Keratinocyte (primary cell): ENCODE data around the gene RARA. TPM values are rescaled to one million over a fixed set of nuclear protein-coding genes. Genes with fewer than 3 reads are reported as not detected.

Experiments
- DNase-seq: peaks from one replicate; pipeline ENCODE4 v3.0.0-alpha.2; 2011; ENCODE audit warnings: low read depth, missing footprints, low spot score
- FAIRE-seq: peaks from 2 replicates; lab custom pipeline; 2011; peaks lifted over from hg19 to GRCh38; lab: Jason Lieb, UNC
- H2AFZ ChIP-seq: 2 replicates; pipeline ENCODE4 v1.6.0; 2012; ENCODE audit warnings: low read length, control low read depth, inconsistent platforms; ENCODE audit not compliant: control insufficient read depth
- H3K27ac ChIP-seq: 2 replicates; pipeline ENCODE4 v1.5.1; 2011; ENCODE audit warnings: low read length; ENCODE audit not compliant: control insufficient read depth, insufficient read depth
- H3K27me3 ChIP-seq: 3 replicates; pipeline ENCODE4 v1.6.0; 2011; ENCODE audit warnings: low read length; ENCODE audit not compliant: control insufficient read depth, insufficient read depth; ENCODE audit errors: extremely low read depth
- H3K36me3 ChIP-seq, 2 experiments: 2 replicates in 1 of 2; 3 replicates in 1 of 2; pipeline ENCODE4 v1.5.1; 2011; ENCODE audit warnings: low read length in 2 of 2, mild to moderate bottlenecking in 1 of 2; ENCODE audit not compliant: control insufficient read depth in 2 of 2, insufficient read depth in 2 of 2; ENCODE audit errors: extremely low read depth in 1 of 2
- H3K4me1 ChIP-seq: 3 replicates; pipeline ENCODE4 v1.5.1; 2011; ENCODE audit warnings: low read length; ENCODE audit not compliant: control insufficient read depth, insufficient read depth; ENCODE audit errors: extremely low read depth
- H3K4me2 ChIP-seq: 3 replicates; pipeline ENCODE4 v1.6.0; 2011; ENCODE audit warnings: low read depth, low read length; ENCODE audit not compliant: control insufficient read depth, insufficient read depth; ENCODE audit errors: extremely low read depth
- H3K4me3 ChIP-seq, 3 experiments: fragments of 200-600 bp in 1 of 3; sonication (generic) in 1 of 3; 2 replicates in 2 of 3; 3 replicates in 1 of 3; pipeline ENCODE4 v1.5.1; 2011 to 2016; ENCODE audit warnings: low read length in 3 of 3, mild to moderate bottlenecking in 3 of 3, control low read depth in 2 of 3, inconsistent platforms in 1 of 3, low read depth in 1 of 3, mixed read lengths in 1 of 3, mixed run types in 1 of 3, moderate library complexity in 1 of 3; ENCODE audit not compliant: control insufficient read depth in 2 of 3, insufficient read depth in 2 of 3; ENCODE audit errors: extremely low read depth in 1 of 3
- H3K79me2 ChIP-seq: 2 replicates; pipeline ENCODE4 v1.6.0; 2012; ENCODE audit warnings: low read length; ENCODE audit not compliant: control insufficient read depth, insufficient read depth
- H3K9ac ChIP-seq: 3 replicates; pipeline ENCODE4 v1.6.0; 2011; ENCODE audit warnings: low read length; ENCODE audit not compliant: control insufficient read depth, insufficient read depth; ENCODE audit errors: extremely low read depth
- H3K9me1 ChIP-seq: 3 replicates; pipeline ENCODE4 v1.6.0; 2011; ENCODE audit warnings: low read length; ENCODE audit not compliant: control insufficient read depth, insufficient read depth; ENCODE audit errors: extremely low read depth
- H3K9me3 ChIP-seq: 2 replicates; pipeline ENCODE4 v1.5.1; 2012; ENCODE audit warnings: low read depth, low read length; ENCODE audit not compliant: control insufficient read depth
- H4K20me1 ChIP-seq: 3 replicates; pipeline ENCODE4 v1.6.0; 2011; ENCODE audit warnings: low read length; ENCODE audit not compliant: control insufficient read depth, insufficient read depth; ENCODE audit errors: extremely low read depth
- CTCF ChIP-seq, 3 experiments: IDR thresholded peaks in 1 of 3; conservative IDR thresholded peaks in 1 of 3; optimal IDR thresholded peaks in 1 of 3; 2 replicates in 2 of 3; 3 replicates in 1 of 3; pipeline versions ENCODE3 to v1.5.1; 2011; ENCODE audit warnings: low read length in 3 of 3, mild to moderate bottlenecking in 3 of 3, moderate library complexity in 2 of 3, control low read depth in 1 of 3, inconsistent platforms in 1 of 3; ENCODE audit not compliant: insufficient read depth in 2 of 3; ENCODE audit errors: extremely low read depth in 1 of 3
- EZH2 ChIP-seq: IDR thresholded peaks from one replicate; pipeline ENCODE4 v1.6.1; 2012; ENCODE audit warnings: inconsistent platforms, mild to moderate bottlenecking, low read length, moderate library complexity
- dilution Hi-C: fragments of 300-500 bp; cut with MboI; formaldehyde crosslinking; loops from one replicate; pipeline ENCODE4 v1.7.0; 2020; ENCODE audit warnings: low sequenced_read_pairs; ENCODE audit not compliant: extremely low pct_ligation_motif_present
- polyA plus RNA-seq, 5 experiments: library from polyadenylated mRNA; depleted of rRNA in 3 of 5; stranded (reverse) in 3 of 5; stranded (forward) in 1 of 5; unstranded in 1 of 5; fragments of >200 nt; gene quantifications; 1 replicate in 1 of 5; 2 replicates in 3 of 5; 3 replicates in 1 of 5; pipeline versions ENCODE4 v1.2.1 to v1.2.3, GENCODE V29; 2011 to 2012; ENCODE audit warnings: missing spikeins in 2 of 5, low read depth in 1 of 5, low replicate concordance in 1 of 5

The RARA gene
- polyA plus RNA-seq, 1 donor (not counting 4 experiments of a cell fraction or from before 2014, with no cell fraction given) = 3.8 TPM

- H3K9ac ChIP-seq = peak overlapping the region; percentile 59
- TF ChIP-seq CTCF (optimal IDR thresholded peaks at IDR 0.05 in 1 of 3, IDR thresholded peaks at IDR 0.05 in 1 of 3, conservative IDR thresholded peaks at IDR 0.05 in 1 of 3; ENCODE audit: extremely low read depth in 1 of 3, insufficient read depth in 2 of 3, low read length in 3 of 3) (no peak), EZH2 (no peak)
- FAIRE-seq = no peak
Observed at GRCh38 chr17:40342504-40343218, 33.7 kb downstream of the RARA start.

GRCh38 chr17:40343219-40344119, 34.5 kb downstream of the RARA start:
- Histone ChIP-seq H4K20me1 (no peaks in the 10 kb centered on the region), H3K4me3 (no peak overlapping the region), H3K27ac (no peak overlapping the region)

More at GRCh38 chr17:40342504-40343218, 33.7 kb downstream of the RARA start:
- Histone ChIP-seq H4K20me1 (peaks cover 3% of the 10 kb centered on the region), H3K27ac (no peak overlapping the region), H3K27me3 (no peaks in the 10 kb centered on the region), H3K79me2 (peaks cover 30% of the 10 kb centered on the region), H3K9me1 (no peaks in the 10 kb centered on the region), H3K4me1 (peaks cover 66% of the 10 kb centered on the region), H3K9me3 (no peaks in the 10 kb centered on the region), H3K36me3 (peaks cover 0 to 2% of the 10 kb centered on the region in 2 experiments), H2AFZ (no peak overlapping the region), H3K4me2 (peak overlapping the region; percentile 75), H3K4me3 (peak overlapping the region; percentile 40 to 70 (median 63))
- DNase-seq = no peak
- dilution Hi-C loops = no loop called here

More at GRCh38 chr17:40343219-40344119, 34.5 kb downstream of the RARA start:
- Histone ChIP-seq H3K9me3 (no peaks in the 10 kb centered on the region), H3K4me2 (peak overlapping the region; percentile 75), H3K27me3 (no peaks in the 10 kb centered on the region), H3K9ac (no peak overlapping the region), H3K9me1 (no peaks in the 10 kb centered on the region), H3K79me2 (peaks cover 30% of the 10 kb centered on the region), H2AFZ (no peak overlapping the region), H3K4me1 (peaks cover 67% of the 10 kb centered on the region), H3K36me3 (no peaks in the 10 kb centered on the region)
- FAIRE-seq (no peak), DNase-seq (no peak)
- dilution Hi-C loops = no loop called here
- TF ChIP-seq CTCF (optimal IDR thresholded peaks at IDR 0.05 in 1 of 3, IDR thresholded peaks at IDR 0.05 in 1 of 3, conservative IDR thresholded peaks at IDR 0.05 in 1 of 3; ENCODE audit: extremely low read depth in 1 of 3, insufficient read depth in 2 of 3, low read length in 3 of 3) (no peak), EZH2 (no peak)
